Measurements from ENCODE around the gene NKIRAS2.
"Not testable (repeated sequence)": the region's sequence is repeated elsewhere in the genome, so short reads cannot be mapped to it uniquely, and the experiment has no call there.

Gene NKIRAS2

GRCh38 chr17:41996855-41997164, 23.1 kb upstream of the NKIRAS2 start:
- DNase-seq (ENCODE audit: low read depth in 2 of 3, low spot score in 2 of 3): no peak

- DNase-seq (ENCODE audit: low read depth in 2 of 3, low spot score in 2 of 3): no peak
These were observed 21.4 kb upstream of the NKIRAS2 start for GRCh38 chr17:41998497-41998896.

GRCh38 chr17:42000413-42001133, 19.3 kb upstream of the NKIRAS2 start:
- no peak for DNase-seq (ENCODE audit: low read depth in 2 of 3, low spot score in 2 of 3)

GRCh38 chr17:42001729-42002128, 18.2 kb upstream of the NKIRAS2 start:
- no peak for DNase-seq (ENCODE audit: low read depth in 2 of 3, low spot score in 2 of 3)

GRCh38 chr17:42002175-42002791, 17.6 kb upstream of the NKIRAS2 start:
- DNase-seq (ENCODE audit: low read depth in 2 of 3, low spot score in 2 of 3): no peak

- no peak for DNase-seq (ENCODE audit: low read depth in 2 of 3, low spot score in 2 of 3)
These were observed 17.0 kb upstream of the NKIRAS2 start for GRCh38 chr17:42002792-42003301.

GRCh38 chr17:42005166-42005565, 14.7 kb upstream of the NKIRAS2 start:
- no peak for DNase-seq (ENCODE audit: low read depth in 2 of 3, low spot score in 2 of 3)

GRCh38 chr17:42009170-42009569, 10.7 kb upstream of the NKIRAS2 start:
- DNase-seq (ENCODE audit: low read depth in 2 of 3, low spot score in 2 of 3): no peak

GRCh38 chr17:42010266-42010680, 9.6 kb upstream of the NKIRAS2 start:
- not testable (repeated sequence) for DNase-seq (ENCODE audit: low read depth in 2 of 3, low spot score in 2 of 3)

GRCh38 chr17:42010898-42011516, 8.9 kb upstream of the NKIRAS2 start:
- no peak for DNase-seq (ENCODE audit: low read depth in 2 of 3, low spot score in 2 of 3)

GRCh38 chr17:42012363-42012762, 7.5 kb upstream of the NKIRAS2 start:
- not testable (repeated sequence) for DNase-seq (ENCODE audit: low read depth in 2 of 3, low spot score in 2 of 3)

GRCh38 chr17:42013740-42014139, 6.2 kb upstream of the NKIRAS2 start:
- not testable (repeated sequence) for DNase-seq (ENCODE audit: low read depth in 2 of 3, low spot score in 2 of 3)

- no peak for DNase-seq (ENCODE audit: low read depth in 2 of 3, low spot score in 2 of 3)
These were observed 3.5 kb upstream of the NKIRAS2 start for GRCh38 chr17:42016411-42016831.

GRCh38 chr17:42016941-42017865, 2.7 kb upstream of the NKIRAS2 start, which contains the start of gene DNAJC7:
Gene DNAJC7 (minus strand): TSS chr17:42017439. CDS start chr17:42017416, 23 bp downstream.
- peak; percentile 77 to 85 (median 80) for DNase-seq (ENCODE audit: low read depth in 2 of 3, low spot score in 2 of 3)

- no peak for DNase-seq (ENCODE audit: low read depth in 2 of 3, low spot score in 2 of 3)
These were observed 2.1 kb upstream of the NKIRAS2 start for GRCh38 chr17:42017866-42018200.

GRCh38 chr17:42018339-42018738, 1.6 kb upstream of the NKIRAS2 start:
- DNase-seq (ENCODE audit: low read depth in 2 of 3, low spot score in 2 of 3): no peak

GRCh38 chr17:42018988-42019387, 902 bp upstream of the NKIRAS2 start:
- no peak for DNase-seq (ENCODE audit: low read depth in 2 of 3, low spot score in 2 of 3)

- DNase-seq (ENCODE audit: low read depth in 2 of 3, low spot score in 2 of 3): not testable (repeated sequence)
These were observed 955 bp downstream of the NKIRAS2 start for GRCh38 chr17:42020845-42021244.

- DNase-seq (ENCODE audit: low read depth in 2 of 3, low spot score in 2 of 3): no peak
These were observed 3.8 kb downstream of the NKIRAS2 start for GRCh38 chr17:42023524-42024349.

GRCh38 chr17:42025191-42025579, 5.3 kb downstream of the NKIRAS2 start:
- no peak for DNase-seq (ENCODE audit: low read depth in 2 of 3, low spot score in 2 of 3)

All from activated CD8-positive, alpha-beta memory T cell treated with anti-CD3 and anti-CD28 coated beads for 48 hours (primary cell).